Spleen (tissue), 7 donors: Measurements from ENCODE around the gene RBFOX1.

Experiments
- POLR2AphosphoS5 ChIP-seq, 3 donors: sonication (generic); formaldehyde crosslinking; IDR thresholded peaks; one replicate each; pipeline ENCODE4 v1.5.1; 2017; ENCODE audit warnings: antibody characterized with exemption in 3 of 3
- TF ChIP-seq, protein P1 (sequence below), 11 experiments: fragments of 200-600 bp in 7 of 11; fragments of 450-650 bp in 4 of 11; sonication (generic) in 4 of 11; IDR thresholded peaks in 8 of 11; conservative IDR thresholded peaks in 3 of 11; 1 replicate in 7 of 11; 2 replicates in 4 of 11; pipeline versions ENCODE4 v1.4.0 to v1.8.0; 2016 to 2021; ENCODE audit warnings: antibody characterized with exemption in 11 of 11, inconsistent platforms in 4 of 11, mild to moderate bottlenecking in 1 of 11
- donor health status: DM: no; HTN: no; CAD: no; lungs with moderate emphysema.
- donor health status: DM: no; HTN: no; CAD: no.
- donor health status: DM: no; HTN: no; CAD: no.

DNA sequence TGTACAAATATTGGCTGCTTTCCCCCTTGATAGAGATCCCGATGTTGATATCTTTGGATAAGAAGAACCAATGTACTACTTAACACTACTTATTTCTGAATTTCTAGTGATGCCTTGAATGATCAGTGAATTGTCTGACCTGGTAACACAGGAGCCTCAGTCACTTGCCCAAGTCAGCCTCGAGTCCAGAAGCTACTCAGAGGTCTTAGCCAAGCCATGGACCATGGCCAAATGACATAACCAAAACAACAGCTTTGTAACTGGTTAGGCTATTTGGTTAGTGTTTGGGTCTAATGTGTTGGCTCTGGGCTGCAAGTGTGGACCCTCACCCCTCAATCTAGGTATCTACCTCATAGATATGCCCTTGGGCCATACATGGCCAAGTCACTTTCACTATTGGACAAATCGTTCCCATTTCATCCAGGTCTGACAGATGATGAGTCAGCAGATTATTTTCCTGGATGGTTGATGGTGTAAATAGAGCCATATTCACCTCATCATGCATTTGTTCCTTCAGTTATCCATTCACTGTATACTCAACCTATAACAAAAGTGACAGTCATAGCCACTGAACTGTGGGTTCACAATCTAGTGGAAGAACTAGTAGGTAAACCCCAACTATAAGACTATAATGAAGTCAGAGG, 3.5 kb downstream of the RBFOX1 start:
- TF ChIP-seq, protein P1, sequence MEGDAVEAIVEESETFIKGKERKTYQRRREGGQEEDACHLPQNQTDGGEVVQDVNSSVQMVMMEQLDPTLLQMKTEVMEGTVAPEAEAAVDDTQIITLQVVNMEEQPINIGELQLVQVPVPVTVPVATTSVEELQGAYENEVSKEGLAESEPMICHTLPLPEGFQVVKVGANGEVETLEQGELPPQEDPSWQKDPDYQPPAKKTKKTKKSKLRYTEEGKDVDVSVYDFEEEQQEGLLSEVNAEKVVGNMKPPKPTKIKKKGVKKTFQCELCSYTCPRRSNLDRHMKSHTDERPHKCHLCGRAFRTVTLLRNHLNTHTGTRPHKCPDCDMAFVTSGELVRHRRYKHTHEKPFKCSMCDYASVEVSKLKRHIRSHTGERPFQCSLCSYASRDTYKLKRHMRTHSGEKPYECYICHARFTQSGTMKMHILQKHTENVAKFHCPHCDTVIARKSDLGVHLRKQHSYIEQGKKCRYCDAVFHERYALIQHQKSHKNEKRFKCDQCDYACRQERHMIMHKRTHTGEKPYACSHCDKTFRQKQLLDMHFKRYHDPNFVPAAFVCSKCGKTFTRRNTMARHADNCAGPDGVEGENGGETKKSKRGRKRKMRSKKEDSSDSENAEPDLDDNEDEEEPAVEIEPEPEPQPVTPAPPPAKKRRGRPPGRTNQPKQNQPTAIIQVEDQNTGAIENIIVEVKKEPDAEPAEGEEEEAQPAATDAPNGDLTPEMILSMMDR (IDR thresholded peaks at IDR 0.05 in 8 of 11, conservative IDR thresholded peaks at IDR 0.05 in 3 of 11) = no peak
- TF ChIP-seq POLR2AphosphoS5 (IDR thresholded peaks at IDR 0.05) = no peak
